ENCODE data around the gene ACO2.
"Not testable (repeated sequence)": the region's sequence is repeated elsewhere in the genome, so short reads cannot be mapped to it uniquely, and the experiment has no call there.

ACO2 gene

DNA sequence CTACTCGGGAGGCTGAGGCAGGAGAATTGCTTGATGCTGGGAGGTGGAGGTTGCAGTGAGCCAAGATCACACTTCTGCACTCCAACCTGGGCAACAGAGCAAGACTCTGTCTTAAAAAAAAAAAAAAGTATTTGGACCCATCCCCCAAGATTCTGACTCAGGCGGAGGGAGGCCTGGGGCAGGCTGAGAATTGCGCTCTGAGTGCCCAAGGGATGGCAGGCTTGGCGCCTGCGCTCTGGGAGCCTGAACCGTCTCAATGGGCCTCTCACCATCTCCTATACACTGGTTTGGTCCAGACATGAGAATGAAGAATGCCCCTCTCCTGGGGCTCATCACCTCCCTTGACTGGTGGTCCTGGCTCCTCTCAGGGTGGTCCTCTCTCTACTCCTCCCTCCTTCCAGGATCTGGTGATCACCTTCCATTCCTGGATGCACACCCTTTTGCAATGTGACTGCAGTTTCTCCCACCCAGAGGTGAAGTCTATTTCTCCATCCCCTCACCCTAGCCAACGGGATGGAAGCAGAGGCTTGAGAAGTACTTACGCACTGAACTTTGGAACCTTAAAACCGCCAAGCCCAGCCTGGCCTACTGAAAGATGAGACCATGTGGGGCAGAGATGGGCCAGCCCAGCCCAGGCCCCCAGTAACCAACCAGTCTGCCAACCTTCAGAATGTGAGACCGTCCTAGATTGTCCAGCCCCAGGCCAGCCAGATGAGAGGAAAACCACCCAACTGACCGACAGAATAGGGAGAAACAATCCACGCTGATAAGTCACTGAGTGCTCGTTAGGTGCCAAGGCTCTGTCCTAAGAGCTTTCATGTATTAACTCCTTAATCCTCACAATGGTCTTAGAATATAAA, 70.5 kb downstream of the ACO2 start:
- DNase-seq (ENCODE audit: low read depth in 2 of 2, low spot score in 1 of 2) = no peak

DNA sequence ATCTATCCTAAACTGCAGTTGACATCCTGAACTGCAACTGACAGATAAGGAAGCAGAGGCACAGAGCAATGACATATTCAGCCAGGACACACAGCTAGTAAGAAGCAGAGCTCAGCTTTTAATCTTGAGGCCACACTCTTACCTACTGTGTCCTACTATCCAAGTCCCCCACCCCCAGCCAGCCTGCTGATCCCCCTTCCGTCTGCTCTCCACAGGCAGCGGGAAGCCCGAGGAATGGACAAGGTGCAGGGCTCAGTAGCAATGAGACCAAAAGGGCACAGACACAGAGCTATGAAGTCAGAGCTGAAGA, 71.0 kb downstream of the ACO2 start:
- DNase-seq (ENCODE audit: low read depth in 2 of 2, low spot score in 1 of 2) = no peak

DNA sequence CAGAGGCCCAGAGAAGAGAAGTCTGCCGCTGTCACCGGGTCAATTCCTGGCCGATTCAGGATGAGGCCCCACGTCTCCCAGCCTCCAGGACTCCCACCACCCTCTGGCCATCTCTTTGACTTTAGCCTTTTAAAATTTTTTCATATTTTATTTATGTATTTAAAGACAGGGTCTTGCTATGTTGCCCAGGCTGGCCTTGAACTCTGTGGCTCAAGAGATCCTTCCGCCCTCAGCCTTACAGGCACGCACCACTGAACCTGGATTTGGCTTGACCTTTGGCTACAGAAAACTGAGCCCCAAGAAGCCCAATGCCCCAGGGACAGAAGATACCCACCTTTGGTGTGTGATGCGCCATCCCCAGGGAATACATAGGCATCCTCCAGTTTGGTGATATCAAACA, 71.4 kb downstream of the ACO2 start:
- no peak for DNase-seq (ENCODE audit: low read depth in 2 of 2, low spot score in 1 of 2)

DNA sequence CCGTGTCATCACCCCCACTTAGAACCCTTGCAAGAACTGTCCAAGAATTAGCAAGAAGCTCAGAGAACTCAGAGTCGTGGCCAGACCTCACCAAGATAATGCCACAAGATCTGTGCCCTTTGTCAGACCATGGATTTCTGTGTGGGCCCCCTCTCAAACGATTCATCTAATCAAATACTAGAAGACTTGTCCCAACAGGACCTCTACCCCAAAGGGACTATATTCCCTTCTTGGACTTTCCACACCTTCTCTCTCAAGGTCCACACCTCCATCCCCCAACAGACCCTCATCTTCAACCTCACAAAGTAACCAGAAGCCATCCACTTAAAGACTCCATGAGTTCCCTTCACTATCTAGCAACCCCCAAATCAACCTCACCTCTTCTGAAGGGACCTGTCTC, 72.6 kb downstream of the ACO2 start:
- DNase-seq (ENCODE audit: low read depth in 2 of 2, low spot score in 1 of 2) = no peak

DNA sequence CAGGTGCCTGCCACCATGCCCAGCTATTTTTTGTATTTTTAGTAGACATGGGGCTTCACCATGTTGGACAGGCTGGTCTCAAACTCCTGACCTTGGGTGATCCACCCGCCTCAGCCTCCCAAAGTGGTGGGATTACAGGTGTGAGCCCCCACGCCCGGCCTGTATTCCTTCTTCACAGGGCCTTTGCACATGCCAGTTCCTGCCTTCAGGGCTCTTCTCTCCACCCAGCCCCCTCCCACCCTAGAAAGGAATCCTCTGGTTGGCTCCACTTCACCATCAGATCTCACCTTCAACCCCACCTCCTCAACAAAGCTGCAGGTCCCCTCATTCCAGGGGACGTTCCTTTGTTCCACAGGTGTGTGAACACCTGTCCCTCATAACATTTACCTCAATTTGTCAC, 73.3 kb downstream of the ACO2 start:
- no peak for DNase-seq (ENCODE audit: low read depth in 2 of 2, low spot score in 1 of 2)

DNA sequence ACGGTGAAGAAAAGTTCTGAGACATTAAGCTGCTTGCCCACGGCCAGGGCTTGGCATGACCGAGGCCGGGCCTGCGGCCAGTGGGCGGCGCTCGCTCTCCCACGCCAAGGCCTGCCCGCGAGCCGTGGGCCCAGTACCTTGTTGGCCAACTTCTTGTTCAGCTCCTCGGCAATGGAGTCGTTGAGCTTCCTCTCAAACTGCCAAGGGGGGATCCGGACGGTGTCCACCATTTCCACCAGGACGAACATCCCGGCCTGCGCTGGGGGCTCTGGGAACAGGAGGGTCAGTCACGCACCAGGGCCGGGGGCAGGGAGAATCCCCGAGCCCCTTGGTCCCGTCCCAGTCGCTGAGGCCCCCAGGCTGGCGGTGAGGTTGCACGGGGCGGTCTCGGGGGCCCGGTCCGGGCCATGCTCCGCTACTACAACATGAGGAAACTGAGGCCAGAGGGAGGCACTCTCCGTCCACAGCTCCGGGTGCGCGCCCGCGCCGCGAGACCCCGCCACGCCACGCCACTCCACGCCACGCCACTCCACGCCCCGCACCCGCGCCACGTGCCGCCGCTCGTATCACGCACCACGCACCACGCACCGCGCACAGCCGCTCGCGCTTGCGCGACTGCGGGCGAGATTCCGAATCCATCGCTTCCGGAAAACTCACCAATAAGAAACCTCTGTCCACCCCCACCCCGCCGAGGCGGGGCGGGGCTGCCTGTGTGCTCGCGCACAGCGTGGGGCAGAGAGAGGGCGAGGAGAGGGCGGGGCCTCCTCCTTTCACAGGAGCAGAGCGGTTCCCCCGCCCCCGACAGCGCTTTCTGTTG, 75.1 kb downstream of the ACO2 start, which contains the start of gene POLR3H:
POLR3H (minus strand) TSS at position 617 of the 817 bp plus-strand sequence; CDS start at position 248, 369 bp downstream.
- DNase-seq (ENCODE audit: low read depth in 2 of 2, low spot score in 1 of 2) = peak; percentile 86 to 97

DNA sequence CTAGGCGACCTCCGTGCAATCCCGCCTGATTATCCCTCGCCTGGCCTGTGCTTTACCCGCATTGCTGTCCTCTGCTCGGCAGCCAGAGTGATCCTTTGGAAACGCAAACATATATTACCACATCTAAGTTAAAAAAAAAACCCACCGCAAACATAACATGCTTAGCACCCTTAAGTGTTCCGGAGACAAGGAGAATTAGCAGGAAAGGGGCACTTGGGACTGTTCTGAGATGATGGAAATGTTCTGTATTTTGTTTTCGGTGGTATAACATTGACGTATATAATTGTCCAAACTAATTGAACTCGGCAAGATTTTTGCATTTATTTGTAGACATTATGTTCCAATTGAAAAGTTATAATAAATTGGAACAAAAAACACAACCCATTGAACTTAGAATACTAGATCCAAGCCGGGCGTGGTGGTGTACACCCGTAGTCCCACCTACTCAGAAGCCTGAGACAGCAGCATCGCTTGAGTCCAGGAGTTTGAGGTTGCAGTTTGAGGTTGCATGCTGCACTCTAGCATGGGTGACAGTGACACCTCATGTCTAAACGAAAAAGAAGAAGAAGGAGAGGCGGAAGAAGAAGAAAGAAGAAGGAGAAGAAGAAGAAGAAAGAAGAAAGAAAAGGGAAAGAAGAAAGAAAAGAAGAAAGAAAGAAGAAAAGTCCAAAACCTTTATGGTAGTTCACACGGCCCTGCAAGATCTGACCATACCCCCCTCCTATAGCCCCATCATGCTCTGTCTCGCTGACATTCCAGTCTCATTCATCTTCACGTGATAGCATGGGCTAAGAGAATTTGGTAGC, 76.0 kb downstream of the ACO2 start:
- no peak for DNase-seq (ENCODE audit: low read depth in 2 of 2, low spot score in 1 of 2)

DNA sequence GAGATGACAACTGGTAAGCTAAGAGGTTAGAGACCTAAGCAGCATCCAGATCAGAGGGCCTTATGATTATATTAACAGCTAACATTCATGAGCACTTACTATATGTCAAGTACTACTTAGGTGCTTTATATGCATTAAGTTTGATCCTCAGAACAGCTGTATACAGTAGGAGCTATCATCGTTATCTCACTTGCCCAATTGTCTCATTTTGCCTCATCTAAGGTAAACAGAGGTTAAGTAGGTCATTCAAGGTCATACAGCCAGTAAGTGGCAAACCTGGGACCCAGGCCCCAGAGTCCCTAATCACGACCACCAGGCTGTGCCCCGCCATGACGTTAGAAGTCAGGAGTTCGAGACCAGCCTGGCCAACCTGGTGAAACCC, 79.9 kb downstream of the ACO2 start:
- no peak for DNase-seq (ENCODE audit: low read depth in 2 of 2, low spot score in 1 of 2)

DNA sequence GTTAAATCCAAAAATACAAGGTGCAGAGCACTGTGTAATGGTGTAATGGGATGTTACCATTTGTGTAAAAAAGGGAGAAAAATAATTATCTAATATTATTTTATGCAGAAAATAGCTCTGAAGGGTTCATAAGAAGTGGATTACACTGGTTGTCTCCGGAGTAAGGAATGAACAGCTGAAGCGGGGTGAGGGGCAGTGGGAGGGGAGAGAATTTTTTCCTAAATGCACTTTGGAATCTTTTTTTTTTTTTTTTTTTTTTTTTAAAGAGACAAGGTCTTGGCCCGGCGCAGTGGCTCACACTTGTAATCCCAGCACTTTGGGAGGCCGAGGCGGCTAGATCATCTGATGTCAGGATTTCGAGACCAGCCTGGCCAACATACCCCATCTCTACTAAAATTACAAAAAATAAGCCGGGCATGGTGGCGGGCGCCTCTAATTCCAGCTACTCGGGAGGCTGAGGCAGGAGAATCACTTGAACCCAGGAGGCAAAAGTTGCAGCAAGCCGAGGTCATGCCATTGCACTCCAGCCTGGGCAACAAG, 82.1 kb downstream of the ACO2 start:
- no peak for DNase-seq (ENCODE audit: low read depth in 2 of 2, low spot score in 1 of 2)

DNA sequence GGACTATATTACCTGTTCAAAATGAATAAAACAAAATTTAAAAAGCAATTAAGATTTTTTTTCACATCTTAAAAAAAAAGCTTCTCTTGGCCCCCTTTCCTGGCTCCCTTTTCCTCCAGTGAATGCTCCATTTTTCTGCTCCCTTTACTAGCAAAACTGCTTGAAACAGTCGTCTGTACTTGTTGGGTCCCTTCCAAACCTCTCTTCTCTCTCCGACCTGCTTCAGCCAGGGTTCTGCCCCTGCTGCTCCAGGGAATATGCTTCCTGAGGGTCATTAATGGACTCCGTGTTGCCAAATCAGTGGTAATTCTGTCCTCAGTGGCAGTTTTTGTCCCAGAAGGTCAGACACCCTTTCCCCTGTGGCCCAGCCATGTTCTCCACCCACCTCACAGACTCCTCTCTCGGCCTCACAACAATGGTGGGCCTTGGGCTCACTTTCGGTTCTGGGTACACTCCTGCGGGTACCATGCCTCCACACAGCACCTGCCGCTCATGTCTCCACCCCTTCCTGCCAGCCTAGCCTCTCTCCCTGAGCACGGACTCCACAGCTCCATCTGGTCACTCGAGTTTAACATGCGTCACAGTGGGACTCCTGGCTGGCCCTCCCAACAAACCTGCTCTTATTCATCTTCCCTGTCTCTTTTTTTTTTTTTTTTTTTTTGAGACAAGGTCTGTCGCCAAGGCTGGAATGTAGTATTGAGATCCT, 83.1 kb downstream of the ACO2 start:
- DNase-seq (ENCODE audit: low read depth in 2 of 2, low spot score in 1 of 2) = no peak

DNA sequence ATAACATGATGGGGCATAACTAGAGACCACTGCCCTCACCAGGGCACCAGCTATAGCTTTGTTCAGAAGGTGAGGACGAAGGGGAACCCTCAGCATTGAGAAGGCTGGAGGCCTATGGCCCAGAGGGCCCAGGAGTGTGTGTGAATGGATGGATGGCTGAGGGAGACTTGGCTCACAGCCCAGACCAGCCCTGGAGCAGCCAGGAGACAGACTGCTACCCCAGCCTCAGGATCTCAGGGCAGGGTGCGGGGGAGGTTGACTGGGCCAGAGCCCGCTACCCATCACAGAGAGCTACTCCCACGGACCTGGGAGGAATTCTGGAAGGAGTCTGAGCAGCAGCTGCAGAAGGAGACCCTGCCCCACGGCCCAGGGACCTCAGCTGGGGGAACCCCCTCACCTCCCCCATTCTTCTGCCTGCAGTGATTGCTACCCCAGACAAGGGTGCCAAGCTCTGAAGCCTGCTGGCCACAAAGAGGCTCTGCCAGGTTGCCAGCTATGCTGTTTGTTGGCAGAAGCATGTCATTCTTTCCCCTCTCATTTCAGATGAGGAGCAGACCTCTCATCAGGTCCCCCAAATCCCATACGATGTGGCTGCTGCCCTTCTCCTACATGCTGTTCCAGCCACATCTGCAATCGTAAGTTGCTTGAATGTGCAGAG, 86.5 kb downstream of the ACO2 start:
- no peak for DNase-seq (ENCODE audit: low read depth in 2 of 2, low spot score in 1 of 2)

DNA sequence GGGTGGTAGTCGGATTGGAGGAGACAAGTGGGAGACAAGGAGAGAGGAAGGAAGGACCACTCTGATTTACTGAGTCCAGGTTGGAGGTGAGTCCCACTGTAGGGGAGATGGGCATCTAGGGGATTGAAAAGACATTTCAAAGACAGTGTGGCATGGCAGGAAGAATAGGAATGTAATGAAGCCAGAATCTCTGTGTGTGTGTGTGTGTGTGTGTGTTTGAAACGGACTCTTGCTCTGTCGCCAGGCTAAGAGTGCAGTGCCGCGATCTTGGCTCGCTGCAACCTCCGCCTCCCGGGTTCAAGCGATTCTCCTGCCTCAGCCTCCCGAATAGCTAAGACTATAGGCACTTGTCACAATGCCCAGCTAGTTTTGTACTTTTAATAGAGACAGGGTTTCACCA, 87.6 kb downstream of the ACO2 start:
- no peak for DNase-seq (ENCODE audit: low read depth in 2 of 2, low spot score in 1 of 2)

DNA sequence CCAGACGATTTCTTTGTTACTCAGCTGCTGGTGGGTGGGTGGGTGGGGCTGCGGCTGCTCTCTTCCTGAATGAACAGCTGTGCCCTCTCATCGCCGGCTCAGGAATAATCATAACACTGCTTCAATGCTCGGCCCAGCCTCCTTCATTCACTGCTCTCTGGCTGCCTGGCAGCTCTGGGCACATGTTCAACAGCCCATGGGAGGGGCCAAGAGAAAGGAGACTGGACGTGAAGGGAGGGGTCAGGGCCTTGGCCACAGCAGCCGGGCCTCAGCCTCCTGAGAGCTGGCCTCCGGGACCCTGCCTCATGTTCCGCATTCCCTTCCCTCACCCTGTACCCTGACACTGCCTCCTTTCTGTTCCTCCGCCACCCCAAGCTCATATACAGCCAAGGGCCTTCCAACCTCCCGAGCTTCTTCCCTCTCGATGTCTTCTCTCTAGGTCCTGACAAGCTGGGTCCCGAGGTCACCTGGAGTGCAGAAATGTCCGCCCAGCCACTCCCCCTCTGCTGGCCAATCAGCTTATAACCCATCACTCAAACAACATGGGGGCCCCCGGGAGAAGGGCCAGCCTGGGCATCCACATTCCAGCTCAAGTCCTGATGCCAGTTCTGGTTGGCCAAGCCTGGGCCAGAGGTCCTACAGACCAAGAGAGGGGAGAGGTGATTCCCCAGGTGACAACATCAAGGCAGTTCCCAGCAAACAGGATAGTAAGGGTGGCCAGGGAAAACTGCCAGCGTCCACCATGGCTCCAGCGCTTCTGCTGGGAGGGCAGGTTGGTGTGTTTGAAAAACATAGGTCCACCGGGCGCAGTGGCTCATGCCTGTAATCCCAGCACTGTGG, 88.7 kb downstream of the ACO2 start:
- DNase-seq (ENCODE audit: low read depth in 2 of 2, low spot score in 1 of 2) = no peak

DNA sequence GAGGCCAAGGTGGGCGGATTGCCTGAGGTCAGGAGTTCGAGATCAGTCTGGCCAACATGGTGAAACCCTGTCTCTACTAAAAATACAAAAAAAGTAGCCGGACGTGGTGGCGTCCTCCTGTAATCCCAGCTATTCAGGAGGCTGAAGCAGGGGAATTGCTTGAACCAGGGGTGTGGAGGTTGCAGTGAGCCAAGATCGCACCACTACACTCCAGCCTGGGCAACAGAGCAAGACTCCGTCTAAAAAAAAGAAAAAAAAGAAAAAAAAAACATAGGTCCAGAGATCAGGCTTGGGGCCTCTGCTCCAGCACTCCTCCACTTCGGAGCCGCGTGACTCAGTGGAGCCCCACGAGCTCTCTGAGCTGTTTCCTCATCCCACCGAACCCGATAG, 89.3 kb downstream of the ACO2 start:
- not testable (repeated sequence) for DNase-seq (ENCODE audit: low read depth in 2 of 2, low spot score in 1 of 2)

DNA sequence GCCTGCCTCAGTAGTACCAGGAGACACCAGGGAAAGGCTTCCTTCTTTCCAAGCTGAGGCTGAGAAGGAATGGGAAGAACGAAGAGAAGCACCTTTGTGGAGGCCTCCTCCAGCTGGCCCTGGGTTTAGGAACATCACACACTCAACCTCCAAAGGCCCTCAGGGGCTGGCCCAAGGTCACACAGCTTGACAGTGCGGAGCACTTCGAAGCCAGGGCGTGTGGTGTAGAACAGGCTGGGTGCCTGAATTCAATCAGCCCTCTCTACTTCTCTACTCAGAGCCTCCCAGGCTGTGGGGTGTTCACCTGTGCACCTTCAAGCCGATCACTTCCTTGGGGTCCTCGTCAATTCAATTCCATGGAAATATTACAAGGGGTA, 91.2 kb downstream of the ACO2 start:
- no peak for DNase-seq (ENCODE audit: low read depth in 2 of 2, low spot score in 1 of 2)

DNA sequence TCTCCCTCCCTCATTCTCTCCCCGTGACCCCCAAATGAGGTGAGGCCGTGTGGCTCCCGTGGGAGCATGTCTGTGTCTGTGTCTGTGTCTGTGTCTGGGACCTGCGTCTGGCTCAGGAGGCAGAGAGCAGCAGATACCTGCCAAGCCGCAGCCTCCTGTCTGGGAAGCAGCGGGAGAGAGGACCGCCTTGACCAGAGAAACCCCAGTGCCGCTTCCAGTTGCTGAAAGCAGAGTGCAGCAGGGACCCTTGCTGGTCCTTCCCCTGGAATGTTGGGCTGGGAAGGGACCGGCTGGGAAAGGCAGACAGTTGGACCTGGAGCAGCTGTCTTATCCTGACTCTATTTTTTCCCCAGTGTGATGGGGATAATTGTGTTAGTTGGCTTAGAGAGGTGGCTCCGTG, 92.4 kb downstream of the ACO2 start:
- no peak for DNase-seq (ENCODE audit: low read depth in 2 of 2, low spot score in 1 of 2)

DNA sequence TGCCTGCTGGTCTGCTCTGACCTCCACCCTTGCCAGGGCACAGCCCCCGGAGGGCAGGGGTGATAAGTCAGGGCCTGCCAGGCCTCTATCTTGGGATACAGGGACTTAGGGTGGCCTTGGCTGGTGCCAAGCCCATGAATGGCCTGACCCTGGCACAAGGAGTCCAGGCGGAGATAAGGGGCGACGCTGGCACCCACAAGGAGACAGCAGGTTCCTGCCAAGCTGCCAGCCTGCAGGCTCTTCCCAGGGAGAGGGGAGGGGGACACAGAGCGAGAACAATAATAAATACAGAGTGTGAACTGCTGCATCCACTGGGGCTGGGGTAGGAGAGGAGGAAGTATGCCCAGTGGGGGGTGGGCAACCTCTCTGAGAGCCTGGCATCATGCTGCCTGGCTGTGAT, 92.9 kb downstream of the ACO2 start:
- no peak for DNase-seq (ENCODE audit: low read depth in 2 of 2, low spot score in 1 of 2)

DNA sequence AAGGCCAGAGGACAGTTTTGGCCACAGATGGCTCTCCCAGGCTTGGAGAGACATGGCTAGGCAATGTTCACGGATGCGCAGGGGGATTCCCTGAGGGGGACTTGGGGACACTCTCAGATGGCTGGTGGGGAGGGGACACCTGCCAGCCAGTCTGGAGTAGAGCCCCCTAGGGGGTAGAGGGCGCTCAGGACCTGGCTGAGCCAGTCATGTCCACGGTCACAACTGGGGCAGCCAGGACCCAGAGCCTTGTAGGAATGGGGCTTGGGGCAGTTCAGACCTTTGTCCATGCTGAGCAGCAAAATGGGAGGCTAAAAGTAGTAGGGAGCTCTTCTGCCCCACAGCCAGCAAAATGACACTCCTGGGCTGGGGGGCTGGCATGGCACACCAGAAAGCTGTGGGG, 93.5 kb downstream of the ACO2 start:
- DNase-seq (ENCODE audit: low read depth in 2 of 2, low spot score in 1 of 2) = no peak

DNA sequence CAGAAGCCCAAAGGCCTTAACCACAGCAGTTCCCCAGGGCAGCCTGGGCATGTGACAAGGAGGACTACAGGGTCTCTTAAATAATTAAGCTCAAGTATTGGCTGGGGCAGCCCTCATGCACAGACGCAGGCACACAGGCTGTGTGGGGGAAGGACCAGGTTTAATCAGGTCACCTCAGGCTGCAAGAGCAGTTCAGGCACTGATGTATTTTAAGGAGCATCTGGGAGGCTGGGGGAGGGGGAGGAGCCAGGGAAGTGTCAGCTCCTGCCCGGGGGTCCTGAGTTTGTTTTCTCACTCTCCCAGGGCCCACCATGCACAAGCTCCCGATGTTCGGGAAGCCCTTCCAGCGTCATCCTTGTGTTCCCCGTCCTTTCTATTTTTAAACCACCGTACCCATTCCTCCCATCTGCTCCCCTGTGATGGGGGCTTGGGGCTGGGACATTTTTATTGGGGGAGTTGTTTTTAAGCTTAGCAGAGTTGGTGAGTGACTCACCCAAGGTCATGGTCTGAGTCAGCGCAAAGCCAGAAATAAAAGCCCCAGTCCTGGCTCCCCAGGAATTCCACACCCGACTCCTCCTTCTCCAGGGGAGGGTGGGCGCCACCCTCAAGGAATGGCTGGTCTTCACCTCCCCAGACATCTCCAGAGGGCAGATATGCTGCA, 94.3 kb downstream of the ACO2 start:
- no peak for DNase-seq (ENCODE audit: low read depth in 2 of 2, low spot score in 1 of 2)
